ENCODE data around the gene BCAN.

BCAN gene

DNA sequence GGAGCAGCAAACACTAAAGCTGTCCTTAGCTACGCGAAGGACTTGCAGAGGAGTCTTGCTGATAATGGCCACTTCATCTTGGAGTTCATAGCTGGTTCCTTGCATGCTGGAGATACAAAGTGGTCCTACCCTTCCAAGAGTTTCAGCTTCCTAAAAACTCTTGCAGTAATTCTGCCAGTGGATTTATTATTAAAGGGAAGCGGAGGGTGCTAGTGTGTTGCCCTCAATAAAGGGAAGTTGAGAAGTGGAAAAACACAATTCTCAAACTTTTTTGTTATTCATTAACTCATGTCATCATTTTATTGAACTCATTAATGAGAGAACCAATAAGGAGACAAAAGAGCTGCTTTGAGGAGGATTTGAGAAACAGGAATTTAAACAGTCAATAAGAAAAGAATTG is 29.3 kb upstream of the BCAN start:
- ChIA-PET POLR2A (interaction anchor here (1.0 to 1.9 kb wide), 4 partner anchors 11 to 115 kb away, joined by 4 to 7 read pairs (median 5); partner anchors contain the start of genes ISG20L2, METTL25B and NAXE), CTCF (interaction anchor here (1.2 to 1.3 kb wide), 2 partner anchors 12 to 16 kb away, joined by 3 to 7 read pairs; no protein-coding TSS in a partner anchor)
- DNase-seq (ENCODE audit: extremely low spot score) = no peak
- TF ChIP-seq FOXM1 (IDR thresholded peaks at IDR 0.05; ENCODE audit: borderline replicate concordance) (no peak), TARDBP (IDR thresholded peaks at IDR 0.05) (no peak), LEF1 (IDR thresholded peaks at IDR 0.05; ENCODE audit: borderline replicate concordance) (no peak), ZNF384 (IDR thresholded peaks at IDR 0.05) (no peak), SP1 (IDR thresholded peaks at IDR 0.05) (no peak), ARNT (IDR thresholded peaks at IDR 0.05) (no peak), BHLHE40 (IDR thresholded peaks at IDR 0.05; ENCODE audit: borderline replicate concordance) (no peak), L3MBTL2 (conservative IDR thresholded peaks at IDR 0.05) (no peak)

DNA sequence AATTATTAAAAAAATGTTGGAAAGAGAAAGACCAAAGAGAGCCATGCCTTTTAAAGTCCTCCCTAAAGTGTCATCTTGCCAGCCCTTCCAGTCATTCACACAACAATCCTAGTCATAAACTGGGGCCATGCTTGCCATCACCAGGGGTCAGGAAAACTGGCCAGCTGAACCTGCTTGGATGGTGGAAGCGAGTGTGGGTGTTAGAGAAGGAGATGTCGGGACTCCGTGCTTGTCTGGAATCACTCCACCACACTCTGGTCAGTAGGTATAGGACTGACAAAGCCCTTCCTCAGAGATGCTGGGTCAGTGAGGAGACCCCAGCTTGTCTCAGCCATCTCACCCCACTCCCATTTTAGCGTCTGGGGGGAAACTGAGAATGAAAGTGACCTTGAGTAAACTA is 26.0 kb upstream of the BCAN start:
- no peak for TF ChIP-seq TARDBP (IDR thresholded peaks at IDR 0.05)
- TF ChIP-seq ELF4 (IDR thresholded peaks at IDR 0.05) = no peak
- TF ChIP-seq FOXA1 (IDR thresholded peaks at IDR 0.05) = no peak
- TF ChIP-seq, protein P1, sequence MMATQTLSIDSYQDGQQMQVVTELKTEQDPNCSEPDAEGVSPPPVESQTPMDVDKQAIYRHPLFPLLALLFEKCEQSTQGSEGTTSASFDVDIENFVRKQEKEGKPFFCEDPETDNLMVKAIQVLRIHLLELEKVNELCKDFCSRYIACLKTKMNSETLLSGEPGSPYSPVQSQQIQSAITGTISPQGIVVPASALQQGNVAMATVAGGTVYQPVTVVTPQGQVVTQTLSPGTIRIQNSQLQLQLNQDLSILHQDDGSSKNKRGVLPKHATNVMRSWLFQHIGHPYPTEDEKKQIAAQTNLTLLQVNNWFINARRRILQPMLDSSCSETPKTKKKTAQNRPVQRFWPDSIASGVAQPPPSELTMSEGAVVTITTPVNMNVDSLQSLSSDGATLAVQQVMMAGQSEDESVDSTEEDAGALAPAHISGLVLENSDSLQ (IDR thresholded peaks at IDR 0.05) = no peak
- no peak for TF ChIP-seq FOXM1 (IDR thresholded peaks at IDR 0.05; ENCODE audit: borderline replicate concordance)
- TF ChIP-seq CTBP1 (IDR thresholded peaks at IDR 0.05; ENCODE audit: borderline replicate concordance) = no peak; the same call in 1 of the 2 replicates
- no peak for TF ChIP-seq SUZ12 (IDR thresholded peaks at IDR 0.05)
- no peak for TF ChIP-seq NFRKB (IDR thresholded peaks at IDR 0.05)
- TF ChIP-seq L3MBTL2 (conservative IDR thresholded peaks at IDR 0.05) = no peak
- TF ChIP-seq HDGF (IDR thresholded peaks at IDR 0.05; ENCODE audit: borderline replicate concordance) = no peak
- no peak for TF ChIP-seq ZNF384 (IDR thresholded peaks at IDR 0.05)
- TF ChIP-seq LEF1 (IDR thresholded peaks at IDR 0.05; ENCODE audit: borderline replicate concordance) = no peak
- TF ChIP-seq BHLHE40 (IDR thresholded peaks at IDR 0.05; ENCODE audit: borderline replicate concordance) = no peak
- no peak for TF ChIP-seq SP1 (IDR thresholded peaks at IDR 0.05)
- ChIA-PET CTCF (interaction anchor here (0.6 to 1.7 kb wide), 4 partner anchors 8 to 73 kb away, joined by 3 to 5 read pairs (median 4); no protein-coding TSS in a partner anchor), POLR2A (interaction anchor here (1.0 kb wide), 1 partner anchor 8 kb away, joined by 6 read pairs; no protein-coding TSS in a partner anchor)
- no peak for DNase-seq (ENCODE audit: extremely low spot score)

DNA sequence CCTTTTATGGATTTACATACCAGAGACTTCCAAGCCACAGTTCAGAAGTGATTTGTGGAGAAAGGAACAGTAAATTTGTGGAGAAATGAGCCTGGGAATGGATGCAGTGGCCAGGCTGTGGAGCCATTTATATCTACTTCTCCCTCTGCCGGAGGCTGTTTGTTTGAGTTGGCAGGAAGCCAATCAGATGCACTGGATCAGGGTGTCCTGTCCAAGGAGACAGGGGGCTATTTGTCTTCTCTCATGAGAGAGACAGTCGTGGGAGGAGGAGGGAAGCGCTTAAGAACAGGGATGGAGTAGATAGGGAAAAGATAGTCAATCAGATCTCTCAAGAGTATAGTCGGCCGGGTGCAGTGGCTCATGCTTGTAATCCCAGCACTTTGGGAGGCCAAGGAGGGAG is 25.5 kb upstream of the BCAN start:
- no peak for TF ChIP-seq FOXK2 (IDR thresholded peaks at IDR 0.05)
- TF ChIP-seq, protein P1 (IDR thresholded peaks at IDR 0.05) = 0 out of 2 replicates have a peak, but pooled peaks have one; percentile 12
- DNase-seq (ENCODE audit: extremely low spot score) = peak; percentile 71
- CTCF ChIA-PET = interaction anchor here (0.7 to 1.6 kb wide), 6 partner anchors 9 to 532 kb away, joined by 3 to 6 read pairs (median 4); no protein-coding TSS in a partner anchor
- POLR2A ChIA-PET = interaction anchor here (1.0 to 1.1 kb wide), 2 partner anchors 8 to 25 kb away, joined by 4 to 6 read pairs; partner anchors contain the start of gene NAXE

DNA sequence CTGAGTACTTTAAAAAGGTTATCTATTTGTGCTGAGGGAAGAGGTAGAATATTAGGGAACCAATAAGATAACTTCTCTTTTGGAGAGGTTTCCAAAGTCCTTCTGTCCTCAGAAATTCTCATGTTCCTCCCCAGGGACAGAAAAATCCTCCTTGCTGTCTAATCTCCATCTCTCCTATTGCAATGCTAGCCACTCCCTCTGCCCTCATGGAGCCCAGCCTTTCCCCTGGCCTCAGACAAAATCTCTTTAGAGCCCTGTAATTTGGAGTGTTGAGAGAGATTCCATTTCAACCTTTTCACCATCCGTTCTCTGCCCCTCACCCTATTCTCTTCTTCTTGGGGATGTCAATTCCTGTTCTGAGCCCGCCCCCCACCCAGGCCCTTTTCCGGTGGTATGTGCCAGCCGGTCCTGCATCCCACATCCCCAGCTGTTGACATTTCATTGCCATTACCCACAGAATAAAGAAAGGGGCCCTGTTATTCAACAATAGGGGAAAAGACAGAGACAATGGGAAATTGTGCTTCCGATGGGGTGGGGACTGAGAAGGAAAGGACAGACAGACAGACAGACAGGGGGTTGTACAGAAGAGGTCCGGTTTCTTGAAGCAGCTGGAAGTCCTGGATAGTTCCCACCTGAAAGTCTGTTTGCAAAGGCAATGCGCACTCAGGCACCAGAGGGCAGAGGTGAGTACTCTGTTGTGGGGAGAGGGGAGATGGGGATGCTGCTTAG is 22.9 kb upstream of the BCAN start, which contains the start of gene HAPLN2:
Gene HAPLN2, plus strand, starts transcription at position 563 of the 729 bp plus-strand sequence. CDS start 4,076 bp downstream, outside the sequence.
- DNase-seq (ENCODE audit: extremely low spot score) = peak; percentile 66
- ChIA-PET CTCF (interaction anchor here (0.6 to 3.0 kb wide), 19 partner anchors 8 to 1375 kb away, joined by 3 to 13 read pairs (median 4); partner anchors contain the start of gene CRABP2), POLR2A (interaction anchor here (1.2 to 2.2 kb wide), 5 partner anchors 24 to 110 kb away, joined by 3 to 11 read pairs (median 4); partner anchors contain the start of genes ISG20L2, METTL25B and NAXE)
- TF ChIP-seq SUZ12 (IDR thresholded peaks at IDR 0.05) = no peak
- TF ChIP-seq FOXM1 (IDR thresholded peaks at IDR 0.05; ENCODE audit: borderline replicate concordance) = no peak

DNA sequence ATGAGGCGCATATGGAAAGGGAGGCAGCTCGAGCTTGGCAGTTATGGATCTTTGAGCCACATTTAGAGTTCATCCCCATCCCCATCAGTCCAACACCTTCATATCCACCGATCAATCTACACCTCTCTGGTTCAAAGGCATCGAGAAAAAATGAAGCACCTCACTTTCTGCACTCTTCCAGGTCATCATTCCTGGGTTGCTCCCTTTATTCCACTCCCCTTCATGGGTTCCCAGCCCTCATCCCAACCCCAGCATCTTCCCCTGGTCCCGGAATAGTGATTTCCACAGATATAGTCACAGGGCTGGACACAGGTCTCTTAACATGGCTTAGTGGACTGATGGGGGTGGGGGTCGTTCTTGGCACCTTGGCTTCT is 22.3 kb upstream of the BCAN start:
- CTCF ChIA-PET = interaction anchor here (0.6 to 3.0 kb wide), 16 partner anchors 8 to 1376 kb away, joined by 3 to 13 read pairs (median 4); partner anchors contain the start of genes CRABP2 and NAXE
- no peak for DNase-seq (ENCODE audit: extremely low spot score)
- POLR2A ChIA-PET = interaction anchor here (1.0 to 2.2 kb wide), 7 partner anchors 19 to 109 kb away, joined by 3 to 11 read pairs (median 4); partner anchors contain the start of genes GPATCH4, ISG20L2, METTL25B and NAXE
- no peak for TF ChIP-seq SP1 (IDR thresholded peaks at IDR 0.05)
- no peak for TF ChIP-seq L3MBTL2 (conservative IDR thresholded peaks at IDR 0.05)
- no peak for TF ChIP-seq NFRKB (IDR thresholded peaks at IDR 0.05)

DNA sequence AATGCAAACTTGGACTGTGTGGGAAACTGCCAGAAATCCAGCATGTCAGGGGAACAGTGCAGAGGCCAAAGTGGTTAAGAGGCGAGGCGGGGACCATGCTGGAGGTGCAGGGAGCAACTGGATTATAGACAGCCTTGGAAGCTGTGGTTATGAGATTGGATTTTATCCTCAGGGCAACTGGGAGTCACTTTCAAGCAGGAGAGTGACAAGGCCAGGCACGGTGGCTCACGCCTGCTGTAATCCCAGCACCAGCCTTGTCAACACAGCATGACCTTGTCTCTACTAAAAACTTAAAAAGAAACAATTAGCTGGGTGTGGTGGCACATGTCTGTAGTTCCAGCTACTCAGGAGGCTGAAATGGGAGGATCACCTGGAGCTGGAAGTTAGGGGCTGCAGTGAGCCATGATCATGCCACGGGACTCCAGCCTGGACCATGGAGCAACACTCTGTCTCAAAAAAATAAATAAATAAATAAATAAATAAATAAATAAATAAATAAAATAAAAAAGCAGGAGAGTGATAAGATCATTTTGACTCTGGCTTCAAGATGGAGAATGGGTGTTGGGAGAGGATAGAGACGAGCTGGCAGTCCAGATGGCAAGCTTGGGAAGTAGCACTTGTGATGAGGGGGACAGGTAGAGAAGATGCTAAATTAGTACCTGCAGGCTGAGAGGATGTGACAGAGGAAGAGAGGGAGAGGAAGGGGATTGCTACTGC is 19.2 kb upstream of the BCAN start:
- POLR2A ChIA-PET = interaction anchor here (2.2 to 4.2 kb wide), 3 partner anchors 30 to 121 kb away, joined by 10 to 33 read pairs (median 25); partner anchors contain the start of genes MEF2D and NAXE
- no peak for DNase-seq (ENCODE audit: extremely low spot score)
- TF ChIP-seq SUZ12 (IDR thresholded peaks at IDR 0.05) (no peak), FOXA1 (IDR thresholded peaks at IDR 0.05) (no peak), ELF4 (IDR thresholded peaks at IDR 0.05) (no peak), L3MBTL2 (conservative IDR thresholded peaks at IDR 0.05) (no peak), BHLHE40 (IDR thresholded peaks at IDR 0.05; ENCODE audit: borderline replicate concordance) (no peak), SP1 (IDR thresholded peaks at IDR 0.05) (no peak), CTBP1 (IDR thresholded peaks at IDR 0.05; ENCODE audit: borderline replicate concordance) (no peak), ARNT (IDR thresholded peaks at IDR 0.05) (no peak), NFRKB (IDR thresholded peaks at IDR 0.05) (no peak), FOXK2 (IDR thresholded peaks at IDR 0.05) (no peak), TARDBP (IDR thresholded peaks at IDR 0.05) (no peak)
- TF ChIP-seq, protein P1 (IDR thresholded peaks at IDR 0.05) = no peak
- CTCF ChIA-PET = interaction anchor here (0.5 to 6.5 kb wide), 5 partner anchors 31 to 169 kb away, joined by 3 to 97 read pairs (median 10); partner anchors contain the start of gene NAXE
